Endothelial cell of umbilical vein (primary cell): ENCODE measurements around the gene CLEC14A.

Source experiments
- CTCF ChIP-seq, 2 donors: IDR thresholded peaks; 1 replicate in 1 of 2; 2 replicates in 1 of 2; pipeline ENCODE4 v1.5.1; 2011; ENCODE audit warnings: low read length in 2 of 2, mild to moderate bottlenecking in 2 of 2, moderate library complexity in 2 of 2, control low read depth in 1 of 2, inconsistent platforms in 1 of 2, low read depth in 1 of 2; ENCODE audit not compliant: insufficient read depth in 1 of 2; ENCODE audit errors: extremely low read depth in 1 of 2
- EZH2 ChIP-seq: IDR thresholded peaks from 2 replicates; pipeline ENCODE4 v1.6.1; 2012; ENCODE audit warnings: borderline replicate concordance, low read depth, mild to moderate bottlenecking, moderate library complexity, low read length, inconsistent platforms; ENCODE audit not compliant: severe bottlenecking
- JUN ChIP-seq: IDR thresholded peaks from 2 replicates; pipeline ENCODE4 v1.6.1; 2011; ENCODE audit warnings: borderline replicate concordance, low read depth; ENCODE audit not compliant: insufficient read length, insufficient read depth
- POLR2A ChIP-seq: IDR thresholded peaks from 2 replicates; pipeline ENCODE4 v1.6.1; 2012; ENCODE audit warnings: low read depth, mild to moderate bottlenecking, control low read depth, low read length
- POLR2AphosphoS5 ChIP-seq: IDR thresholded peaks from 2 replicates; pipeline ENCODE4 v1.6.1; 2012; ENCODE audit warnings: low read depth, mild to moderate bottlenecking, control low read depth, low read length, moderate library complexity; ENCODE audit not compliant: insufficient read depth

- TF ChIP-seq POLR2A, result no peak
- TF ChIP-seq CTCF (IDR thresholded peaks at IDR 0.05; ENCODE audit: extremely low read depth in 1 of 2, insufficient read depth in 1 of 2, low read depth in 1 of 2, low read length in 2 of 2), result no peak
- TF ChIP-seq POLR2AphosphoS5, result no peak
- TF ChIP-seq EZH2, result no peak
- no peak for TF ChIP-seq JUN
Observed at GRCh38 chr14:38297681-38298080, 41.8 kb upstream of the CLEC14A start.
